ENCODE data around the gene AKAP11. TPM values are rescaled to one million over a fixed set of nuclear protein-coding genes. Genes with fewer than 3 reads are reported as not detected.

AKAP11 gene
- total and polyA plus RNA-seq, 2 experiments from 2014 or later, result 4.3 to 21.6 TPM

GRCh38 chr13:42333613-42334328, 61.8 kb downstream of the AKAP11 start:
- Mint-ChIP-seq H3K4me1 (peaks cover 10% of the 10 kb centered on the region; the same call in 2 of the 3 replicates), H3K36me3 (ENCODE audit: low read depth) (no peaks in the 10 kb centered on the region), H3K27me3 (ENCODE audit: insufficient read depth, low read depth, poor library complexity) (peaks cover 3% of the 10 kb centered on the region), H3K9me3 (no peaks in the 10 kb centered on the region; the same call in 2 of the 3 replicates), H3K4me3 (no peak overlapping the region), H3K27ac (no peak overlapping the region)
- Histone ChIP-seq H3K4me1 (ENCODE audit: insufficient read depth) (no peaks in the 10 kb centered on the region; the same call in 1 of the 2 replicates), H3K27ac (ENCODE audit: low read depth) (no peak overlapping the region), H3K36me3 (ENCODE audit: insufficient read depth) (no peaks in the 10 kb centered on the region), H2AFZ (peak overlapping the region; percentile 33), H3K27me3 (ENCODE audit: insufficient read depth) (no peaks in the 10 kb centered on the region), H3K4me3 (no peak overlapping the region), H3K9me2 (ENCODE audit: insufficient read depth) (0 out of 2 replicates have a peak, but pooled peaks cover 2% of the 10 kb centered on the region), H4K20me1 (replicated peaks; ENCODE audit: insufficient read depth) (no peaks in the 10 kb centered on the region), H3K4me2 (no peak overlapping the region), H3F3A (replicated peaks; ENCODE audit: low read depth) (no peaks in the 10 kb centered on the region), H3K79me2 (replicated peaks; ENCODE audit: insufficient read depth) (no peaks in the 10 kb centered on the region)
- ATAC-seq, result peak; percentile 95
- TF ChIP-seq POLR2AphosphoS5 (IDR thresholded peaks at IDR 0.05; ENCODE audit: low read depth), result no peak
- no peak for TF ChIP-seq REST (IDR thresholded peaks at IDR 0.05; ENCODE audit: unreplicated experiment)
- TF ChIP-seq CTCF (conservative IDR thresholded peaks at IDR 0.05; ENCODE audit: low read depth in 2 of 2), result peak; percentile 72 to 76
- TF ChIP-seq NANOG (IDR thresholded peaks at IDR 0.05; ENCODE audit: borderline replicate concordance), result no peak
- DNase-seq (ENCODE audit: low spot score), result peak; percentile 80

GRCh38 chr13:42334329-42334706, 62.4 kb downstream of the AKAP11 start:
- no peaks in the 10 kb centered on the region for H3K36me3 Mint-ChIP-seq (ENCODE audit: low read depth)
- DNase-seq (ENCODE audit: low spot score), result no peak
- no peaks in the 10 kb centered on the region; the same call in 2 of the 3 replicates for H3K9me3 Mint-ChIP-seq
- peaks cover 3% of the 10 kb centered on the region for H3K27me3 Mint-ChIP-seq (ENCODE audit: insufficient read depth, low read depth, poor library complexity)
- no peaks in the 10 kb centered on the region for H3K27me3 ChIP-seq (ENCODE audit: insufficient read depth)
- H3K27ac ChIP-seq (ENCODE audit: low read depth), result no peak overlapping the region
- H3K4me1 Mint-ChIP-seq, result peaks cover 10% of the 10 kb centered on the region; the same call in 2 of the 3 replicates
- no peaks in the 10 kb centered on the region for H3K79me2 ChIP-seq (replicated peaks; ENCODE audit: insufficient read depth)
- peak overlapping the region; percentile 33; the same call in 1 of the 2 replicates for H3K27ac Mint-ChIP-seq
- H4K20me1 ChIP-seq (replicated peaks; ENCODE audit: insufficient read depth), result no peaks in the 10 kb centered on the region
- no peaks in the 10 kb centered on the region for H3F3A ChIP-seq (replicated peaks; ENCODE audit: low read depth)
- H3K36me3 ChIP-seq (ENCODE audit: insufficient read depth), result no peaks in the 10 kb centered on the region
- H2AFZ ChIP-seq, result peak overlapping the region; percentile 33; the same call in 1 of the 2 replicates
- no peak overlapping the region for H3K4me3 Mint-ChIP-seq
- peak; percentile 66 for ATAC-seq
- no peak overlapping the region for H3K4me2 ChIP-seq
- H3K4me3 ChIP-seq, result no peak overlapping the region
- TF ChIP-seq NANOG (IDR thresholded peaks at IDR 0.05; ENCODE audit: borderline replicate concordance), result no peak
- no peaks in the 10 kb centered on the region; the same call in 1 of the 2 replicates for H3K4me1 ChIP-seq (ENCODE audit: insufficient read depth)
- 0 out of 2 replicates have a peak, but pooled peaks cover 2% of the 10 kb centered on the region for H3K9me2 ChIP-seq (ENCODE audit: insufficient read depth)
